HG03469 (cell line): ENCODE results near the gene SLC1A5.
"Not testable (repeated sequence)": the region's sequence is repeated elsewhere in the genome, so short reads cannot be mapped to it uniquely, and the experiment has no call there.

Source experiments
- ATAC-seq: cut with Tn5 transposase; IDR thresholded peaks from one replicate; pipeline ENCODE4 v1.9.1; 2021; ENCODE audit warnings: mild to moderate bottlenecking, moderate library complexity, moderate number of reproducible peaks; ENCODE audit not compliant: unreplicated experiment

SLC1A5 gene

DNA sequence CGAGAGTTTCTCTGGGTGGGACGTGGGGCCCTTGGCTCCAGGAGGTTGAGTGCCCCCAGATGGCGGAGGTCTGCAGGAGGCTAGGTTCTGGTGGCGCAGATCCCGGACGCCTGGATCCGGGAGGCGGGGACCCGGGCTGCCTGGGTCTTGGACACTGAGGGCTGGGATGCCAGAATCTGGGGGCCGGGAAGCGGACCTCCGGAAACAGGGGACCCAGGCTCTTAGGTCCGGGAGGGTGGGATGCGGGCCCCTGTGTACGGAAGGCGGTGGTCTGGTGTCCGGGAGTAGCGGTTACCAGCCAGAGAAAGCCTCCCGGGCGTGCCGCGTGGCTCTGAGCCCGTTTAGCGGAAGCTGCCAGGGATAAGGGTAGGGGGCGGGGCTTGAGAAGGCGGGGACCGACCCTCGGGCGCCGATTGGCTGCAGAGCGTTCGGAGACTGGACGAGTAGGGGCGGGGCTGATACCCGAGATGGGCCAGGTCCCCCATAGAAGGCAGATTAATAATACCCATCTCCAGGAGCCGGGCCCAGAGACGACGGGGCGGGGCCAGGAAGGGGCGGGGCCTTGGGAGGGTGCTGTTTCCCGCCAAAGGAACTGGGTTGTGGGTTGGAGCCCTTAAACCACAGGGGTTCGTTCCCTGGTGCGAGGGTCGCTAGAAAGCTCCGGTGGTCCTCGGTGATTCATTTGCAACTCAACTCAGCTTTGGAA is at the start of gene SLC1A5:
Gene SLC1A5, minus strand, starts transcription at position 333 of the 706 bp plus-strand sequence. CDS start 629 bp downstream, outside the sequence.
- no peak for ATAC-seq

DNA sequence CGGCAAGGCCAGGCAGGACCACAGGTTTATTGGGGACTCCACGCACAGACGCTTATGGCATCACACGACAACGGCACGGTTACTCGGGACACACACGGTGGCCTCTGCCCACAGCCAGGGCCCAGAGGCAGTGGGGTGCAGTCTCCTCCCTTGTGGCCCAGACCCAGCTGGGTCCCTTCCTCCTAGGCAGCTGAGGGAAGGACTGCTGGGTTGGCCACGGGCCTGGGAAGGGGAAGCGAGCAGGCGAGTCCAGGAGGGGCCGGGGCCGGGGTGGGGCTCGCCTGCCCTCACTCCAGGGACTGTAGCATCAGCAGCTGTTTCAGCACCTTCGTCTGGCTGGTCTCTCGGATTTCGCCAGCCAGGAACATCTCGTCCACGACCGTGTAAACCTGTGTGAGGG is 49.8 kb upstream of the SLC1A5 start:
- ATAC-seq = no peak

DNA sequence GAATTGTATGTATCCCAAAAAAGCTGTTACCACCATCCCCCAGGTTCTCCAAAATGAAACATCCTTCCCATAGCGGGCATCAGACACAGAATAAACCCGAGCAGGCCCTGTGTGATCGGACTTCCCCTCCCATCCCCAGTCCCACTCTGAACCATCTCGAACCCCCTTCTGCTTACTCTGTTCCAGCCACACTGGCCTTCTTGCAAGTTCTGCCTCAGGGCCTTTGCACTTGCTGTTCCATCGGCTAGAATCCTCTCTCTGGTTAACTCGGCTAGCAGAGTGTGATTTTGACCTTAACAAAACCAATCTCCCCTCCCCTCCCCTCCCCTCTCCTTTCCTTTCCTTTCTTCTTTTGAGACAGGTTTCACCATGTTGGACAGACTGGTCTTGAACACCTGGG is 46.6 kb upstream of the SLC1A5 start:
- no peak for ATAC-seq

DNA sequence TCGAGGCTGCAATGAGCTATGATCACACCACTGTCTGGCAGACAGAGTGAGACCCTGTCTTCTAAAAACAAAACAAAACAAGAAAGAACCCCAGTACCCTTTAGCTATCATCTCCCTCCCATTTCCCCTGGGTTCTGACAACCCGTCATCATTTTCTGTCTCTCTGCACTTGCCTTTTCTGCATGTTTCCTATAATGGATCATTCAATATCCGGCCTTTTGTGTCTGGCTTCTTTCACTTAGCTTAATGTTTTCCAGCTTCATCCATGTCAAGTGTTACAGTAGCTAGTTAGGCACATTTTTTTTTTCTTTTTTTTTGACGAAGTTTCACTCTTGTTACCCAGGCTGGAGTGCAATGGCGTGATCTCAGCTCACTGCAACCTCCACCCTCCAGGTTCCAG is 45.7 kb upstream of the SLC1A5 start:
- no peak for ATAC-seq

DNA sequence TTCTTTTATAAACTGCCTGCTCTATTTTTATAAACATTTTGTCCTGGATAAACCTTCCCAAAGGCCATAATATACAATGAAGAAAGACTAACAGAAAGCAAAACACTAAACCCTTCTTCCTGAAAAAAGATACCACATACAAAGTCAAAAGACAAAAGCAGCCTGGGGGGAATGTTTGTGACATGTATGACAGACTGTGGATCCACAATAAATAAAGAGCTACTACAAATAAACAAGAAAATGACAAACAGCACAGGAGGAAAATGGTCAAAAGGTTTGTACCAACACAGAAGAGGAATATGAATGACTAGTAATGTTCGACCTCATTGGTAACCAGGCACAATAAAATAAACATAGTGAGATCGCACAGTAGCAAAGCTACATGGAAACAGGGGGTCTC is 42.5 kb upstream of the SLC1A5 start:
- no peak for ATAC-seq

DNA sequence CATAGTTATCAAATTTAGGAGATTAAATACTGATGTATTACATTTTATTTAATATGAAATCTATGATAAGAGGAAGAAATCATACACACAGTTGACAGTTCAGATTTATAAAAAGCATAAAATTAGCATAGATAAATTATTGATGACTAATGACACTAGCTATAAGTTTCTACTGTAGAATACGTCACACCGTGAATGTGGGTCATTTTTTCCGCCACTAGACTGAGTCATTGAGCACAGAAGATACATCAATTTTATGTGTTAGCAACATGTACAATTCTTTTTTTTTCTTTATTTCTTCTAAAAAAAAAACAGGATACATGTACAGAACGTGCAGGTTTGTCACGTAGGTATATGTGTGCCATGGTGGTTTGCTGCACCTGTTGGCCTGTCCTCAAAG is 40.1 kb upstream of the SLC1A5 start:
- ATAC-seq = no peak

DNA sequence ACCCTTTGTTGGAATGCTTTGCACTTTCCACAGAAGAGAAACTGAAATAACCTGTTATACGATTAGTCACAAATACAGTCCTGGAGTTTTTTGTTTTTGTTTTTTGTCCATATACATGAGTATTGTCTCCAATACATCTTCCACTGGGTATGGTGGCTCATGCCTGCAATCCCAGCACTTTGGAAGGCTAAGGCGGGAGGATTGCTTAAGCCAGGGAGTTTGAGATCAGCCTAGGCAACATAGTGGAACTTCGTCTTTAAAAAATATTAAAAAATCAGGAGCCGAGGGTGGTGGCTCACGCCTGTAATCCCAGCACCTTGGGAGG is 37.3 kb upstream of the SLC1A5 start:
- no peak for ATAC-seq

DNA sequence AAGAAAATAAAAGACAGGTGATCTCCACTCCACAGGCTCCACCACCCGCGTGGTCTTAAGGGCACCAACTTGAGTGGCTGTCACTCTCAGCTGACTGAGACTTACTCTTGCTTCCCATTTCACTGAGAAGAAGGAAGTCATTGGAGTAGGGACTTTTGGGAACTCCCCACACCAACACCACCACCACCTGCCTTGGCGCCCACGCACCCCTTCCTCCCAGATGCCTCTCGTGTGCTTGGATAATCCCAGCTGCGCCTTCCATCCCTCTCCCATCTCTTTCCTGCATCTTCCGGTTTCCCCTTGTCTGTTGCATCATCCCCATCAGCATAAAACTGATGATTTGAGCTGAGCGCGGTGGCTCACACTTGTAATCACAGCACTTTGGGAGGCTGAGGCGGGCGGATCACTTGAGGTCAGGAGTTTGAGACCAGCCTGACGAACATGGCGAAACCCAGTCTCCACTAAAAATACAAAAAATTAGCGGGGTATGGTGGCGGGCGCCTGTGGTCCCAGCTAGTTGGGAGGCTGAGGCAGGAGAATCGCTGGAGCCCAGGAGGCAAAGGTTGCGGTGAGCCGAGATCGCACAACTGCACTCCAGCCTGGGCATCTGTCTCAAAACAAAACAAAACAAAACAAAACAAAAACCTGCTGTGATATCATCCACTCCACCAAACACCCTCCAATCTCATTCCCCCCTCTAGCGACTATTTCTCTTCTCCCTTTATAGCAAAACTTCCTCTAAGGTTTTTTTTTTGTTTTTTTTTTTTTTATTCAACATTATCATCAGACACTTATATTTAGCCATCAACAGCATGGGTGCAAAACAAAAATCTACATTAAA is 36.7 kb upstream of the SLC1A5 start:
- no peak for ATAC-seq

DNA sequence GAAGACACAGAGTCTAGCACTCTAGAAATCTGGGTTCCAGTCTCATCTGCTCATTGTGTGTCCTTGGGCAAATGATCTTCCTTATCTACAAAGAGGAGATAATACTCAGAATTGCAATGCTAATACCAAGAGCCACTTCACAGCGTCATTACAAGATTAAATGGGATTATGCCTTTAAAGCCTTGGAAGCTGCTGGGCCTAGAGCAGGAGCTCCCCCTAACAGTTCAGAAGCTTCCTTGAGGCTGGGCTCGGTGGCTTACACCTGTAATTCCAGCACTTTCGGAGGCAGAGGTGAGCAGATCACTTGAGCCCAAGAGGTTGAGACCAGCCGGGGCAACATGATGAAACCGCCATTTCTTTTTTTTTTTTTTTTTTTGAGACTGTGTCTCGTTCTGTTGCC is 34.7 kb upstream of the SLC1A5 start:
- ATAC-seq = no peak

DNA sequence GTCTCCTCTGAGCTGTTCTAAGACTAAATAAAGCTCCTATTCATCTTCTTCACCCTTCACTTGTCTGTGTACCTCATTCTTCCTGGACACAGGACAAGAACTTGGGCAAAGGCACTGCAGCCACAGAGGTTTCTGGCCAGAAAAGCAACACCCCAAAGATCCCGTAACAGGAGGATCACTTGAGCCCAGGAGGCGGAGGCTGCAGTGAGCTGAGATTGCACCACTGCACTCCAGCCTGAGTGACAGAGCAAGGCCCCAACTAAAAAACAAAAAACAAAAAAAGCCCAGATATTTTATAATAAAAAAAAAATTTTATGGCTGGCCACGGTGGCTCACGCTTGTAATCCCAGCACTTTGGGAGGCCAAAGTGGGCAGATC is 34.0 kb upstream of the SLC1A5 start:
- not testable (repeated sequence) for ATAC-seq

DNA sequence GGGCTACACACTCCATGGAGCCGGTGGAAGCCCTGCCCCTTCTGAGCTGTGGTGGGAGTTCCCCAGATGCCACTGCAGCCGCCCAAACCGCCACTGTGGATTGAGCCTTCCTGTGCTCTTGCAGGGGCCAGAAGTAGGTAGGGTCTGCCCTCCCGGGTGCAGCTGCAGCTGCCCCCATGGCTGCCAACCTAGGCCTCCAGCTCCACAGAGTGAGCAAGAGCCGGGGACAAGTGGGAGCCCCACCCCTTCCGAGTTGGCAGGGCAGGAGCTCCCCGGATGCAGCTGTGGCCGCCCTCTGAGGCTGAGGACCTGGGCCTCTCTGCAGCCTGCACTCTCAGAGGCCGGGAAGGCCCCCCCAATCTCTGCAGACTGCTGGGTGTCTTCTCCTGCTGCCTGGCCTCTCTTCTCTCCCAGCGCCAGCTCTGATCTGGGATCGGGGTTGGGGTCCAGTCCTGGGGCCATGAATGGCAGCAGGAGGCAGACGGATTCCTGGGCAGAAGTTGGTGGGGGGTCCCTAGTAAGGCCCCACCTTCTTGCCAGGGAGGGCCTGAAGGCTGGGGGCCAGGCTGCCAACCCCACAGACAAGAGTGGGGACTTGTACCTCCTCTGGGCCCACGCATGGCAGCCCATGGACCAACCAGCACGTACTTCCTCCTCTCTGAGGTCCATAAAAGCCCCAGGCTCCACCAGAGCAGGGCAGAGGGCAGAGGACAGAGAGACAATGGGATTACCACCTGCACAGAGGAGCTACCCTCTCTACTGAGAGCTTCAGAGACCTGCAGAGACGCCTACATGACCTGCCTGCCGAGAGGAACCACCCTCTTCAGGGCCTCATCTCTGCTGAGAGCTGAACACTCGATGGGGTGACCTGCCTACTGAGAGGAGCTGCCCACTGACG is 33.4 kb upstream of the SLC1A5 start:
- ATAC-seq = no peak

DNA sequence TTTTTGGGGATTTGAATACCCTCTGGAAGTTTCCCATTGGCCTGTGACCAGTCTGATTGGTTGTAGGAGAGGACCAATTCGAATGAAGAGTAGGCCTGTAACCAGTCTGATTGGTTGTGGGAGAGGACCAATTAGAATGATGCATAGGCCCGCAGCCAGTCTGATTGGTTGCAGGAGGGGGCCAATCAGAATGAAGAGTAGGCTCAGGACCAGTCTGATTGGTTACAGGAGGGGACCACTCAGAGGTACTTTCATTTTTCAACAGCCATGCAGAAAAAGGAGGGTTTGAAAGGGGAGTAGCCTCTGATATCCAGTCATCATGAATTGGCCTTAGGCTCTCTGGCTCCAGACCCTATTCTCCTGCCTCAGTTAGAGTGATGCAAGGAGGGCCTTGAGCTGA is 30.4 kb upstream of the SLC1A5 start:
- no peak for ATAC-seq

DNA sequence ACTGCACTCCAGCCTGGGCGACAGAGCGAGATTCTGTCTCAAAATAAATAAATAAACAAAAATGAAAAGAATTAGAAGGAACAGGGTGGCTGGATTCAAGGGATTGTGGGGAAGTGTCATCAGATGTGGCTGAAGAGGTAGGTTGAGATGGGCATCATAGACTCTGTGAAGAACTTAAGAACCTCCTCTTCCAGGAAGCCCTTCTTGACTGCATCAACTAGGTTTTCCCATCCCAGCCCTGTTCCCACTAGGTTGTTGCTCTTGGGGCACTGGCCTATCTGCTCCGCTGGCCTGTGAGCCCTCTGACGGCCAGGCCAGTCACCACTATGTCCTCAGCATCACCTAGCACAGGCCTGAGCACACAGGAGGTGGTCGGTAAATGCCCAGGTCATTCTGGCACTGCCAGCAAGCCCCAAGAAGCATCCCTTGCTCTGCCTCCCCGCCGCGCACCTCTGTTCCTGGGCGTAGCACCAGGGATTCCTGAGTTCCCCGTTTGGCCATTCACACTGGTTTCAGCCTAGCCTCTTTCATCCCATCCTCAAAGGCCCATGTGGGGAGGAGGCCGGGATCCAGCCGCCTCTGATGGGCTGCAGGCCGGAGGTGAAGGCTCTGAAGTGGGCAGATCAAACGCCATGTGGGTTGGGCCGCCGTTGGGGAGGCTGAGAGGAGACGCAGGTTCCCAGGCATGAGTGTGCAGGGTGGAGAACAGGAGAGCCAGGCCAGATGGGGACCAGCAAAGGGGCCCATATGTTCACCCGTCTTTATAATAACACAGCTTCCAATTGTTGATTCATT is 27.6 kb upstream of the SLC1A5 start:
- ATAC-seq = no peak

DNA sequence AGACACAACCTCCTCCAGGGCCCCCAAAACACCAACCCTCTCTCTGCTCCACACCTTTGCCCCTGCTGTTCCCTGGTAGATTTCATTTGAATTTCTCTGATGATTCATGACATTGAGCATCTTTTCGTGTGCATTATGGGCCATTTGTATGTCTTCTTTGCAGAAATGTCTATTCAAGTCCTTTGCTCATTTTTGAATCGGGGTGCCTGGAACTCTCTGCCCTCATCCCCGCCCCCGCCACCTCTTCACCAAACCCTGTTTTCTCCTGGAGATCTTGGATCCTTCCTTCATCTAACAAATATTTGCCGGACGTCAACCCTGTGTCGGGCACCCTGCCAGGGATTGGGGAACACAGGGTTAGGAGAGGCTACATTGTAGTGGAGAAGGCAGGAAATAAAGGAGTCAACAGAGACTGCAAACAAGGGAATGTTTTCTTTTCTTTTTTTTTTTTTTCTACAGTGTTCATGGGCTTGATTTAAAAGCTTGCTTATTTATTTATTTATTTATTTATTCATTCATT is 25.5 kb upstream of the SLC1A5 start:
- no peak for ATAC-seq

DNA sequence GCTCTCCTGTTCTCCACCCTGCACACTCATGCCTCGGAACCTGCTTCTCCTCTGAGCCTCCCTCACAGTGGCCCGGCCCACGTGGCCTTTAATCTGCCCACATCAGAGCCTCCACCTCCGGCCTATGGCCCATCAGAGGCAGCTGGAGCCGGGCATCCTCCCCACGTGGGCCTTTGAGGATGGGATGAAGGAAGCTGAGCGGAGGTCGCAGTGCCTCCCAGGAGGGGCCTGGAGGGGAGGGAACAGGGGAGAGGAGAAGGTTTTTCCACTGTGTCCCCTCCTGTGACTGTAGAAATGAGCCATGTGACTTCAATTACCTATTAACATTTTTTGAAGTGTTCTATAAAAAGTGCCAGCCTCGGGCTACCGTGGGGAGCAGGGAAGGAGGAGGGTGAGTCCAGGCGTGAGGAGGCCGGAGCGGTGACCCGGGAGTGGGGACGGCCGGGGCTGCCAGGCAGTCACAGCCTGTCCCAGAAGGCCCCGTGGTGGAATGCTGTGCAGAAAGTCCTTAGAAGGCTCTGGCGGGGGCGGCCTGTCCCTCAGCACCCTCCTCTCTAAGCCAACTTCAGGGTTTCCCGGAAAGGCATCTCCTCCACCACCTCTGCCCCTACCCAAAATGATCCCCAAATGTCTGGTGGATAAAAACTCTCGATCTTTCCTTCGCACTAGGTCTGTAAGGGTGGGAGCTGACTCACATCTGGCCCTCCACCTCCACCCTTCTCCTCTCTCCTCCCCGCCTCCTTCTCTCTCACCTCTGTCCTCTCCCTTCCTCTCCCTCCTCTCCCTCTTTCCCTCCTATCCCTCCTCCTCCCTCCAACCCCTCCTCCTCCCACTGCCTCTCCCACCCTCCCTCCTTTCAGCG is 24.8 kb upstream of the SLC1A5 start:
- ATAC-seq = no peak

DNA sequence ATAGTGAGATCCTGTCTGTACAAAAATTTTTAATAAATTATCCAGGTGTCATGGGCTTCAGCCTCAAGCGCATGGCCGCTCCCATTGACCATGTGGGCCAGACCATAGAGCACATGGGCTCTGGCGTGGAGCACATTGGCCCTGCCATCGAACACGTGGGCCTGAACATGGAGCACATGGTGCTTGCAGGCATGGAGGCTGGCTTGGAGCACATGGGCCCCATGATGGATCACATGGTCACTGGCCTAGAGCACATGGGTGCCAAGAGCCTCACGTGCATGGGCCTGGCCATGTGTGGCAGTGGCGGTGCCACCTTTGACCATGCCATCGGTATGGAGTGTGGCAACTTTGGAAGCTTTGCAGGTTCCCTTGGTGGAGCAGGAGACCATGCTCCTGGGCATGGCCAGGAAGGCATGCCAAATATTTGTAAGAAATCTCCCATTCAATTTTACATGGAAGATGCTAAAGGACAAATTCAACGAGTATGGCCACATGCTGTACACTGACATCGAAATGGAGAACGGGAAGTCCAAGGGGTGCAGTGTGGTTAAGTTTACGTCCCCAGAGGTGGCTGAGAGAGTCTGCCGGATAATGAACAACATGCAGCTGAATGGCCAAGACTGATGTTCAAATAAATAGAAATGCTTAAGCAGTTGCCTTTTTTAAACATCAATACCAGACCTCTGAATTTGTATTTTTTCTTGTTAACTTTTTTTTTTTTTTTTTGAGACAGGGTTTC is 21.3 kb upstream of the SLC1A5 start:
- ATAC-seq = no peak

DNA sequence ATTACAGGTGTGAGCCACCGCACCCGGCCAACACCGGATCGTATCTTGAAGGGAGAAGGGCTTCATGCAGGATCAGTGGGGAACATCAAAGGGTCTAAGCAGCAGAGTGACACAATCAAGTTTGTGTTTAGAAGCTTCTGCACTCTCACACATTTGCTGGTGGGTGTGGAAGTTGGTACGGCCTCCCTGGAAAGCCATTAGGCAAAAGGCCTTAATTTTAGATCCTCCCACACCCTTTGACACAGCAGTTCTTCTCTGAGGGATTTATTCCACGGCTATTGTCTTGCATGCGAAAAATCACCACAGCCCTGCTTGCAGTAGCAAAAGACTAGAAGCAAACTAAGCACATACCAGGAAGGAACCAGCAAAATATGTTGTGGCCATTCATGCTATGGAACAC is 18.3 kb upstream of the SLC1A5 start:
- no peak for ATAC-seq

DNA sequence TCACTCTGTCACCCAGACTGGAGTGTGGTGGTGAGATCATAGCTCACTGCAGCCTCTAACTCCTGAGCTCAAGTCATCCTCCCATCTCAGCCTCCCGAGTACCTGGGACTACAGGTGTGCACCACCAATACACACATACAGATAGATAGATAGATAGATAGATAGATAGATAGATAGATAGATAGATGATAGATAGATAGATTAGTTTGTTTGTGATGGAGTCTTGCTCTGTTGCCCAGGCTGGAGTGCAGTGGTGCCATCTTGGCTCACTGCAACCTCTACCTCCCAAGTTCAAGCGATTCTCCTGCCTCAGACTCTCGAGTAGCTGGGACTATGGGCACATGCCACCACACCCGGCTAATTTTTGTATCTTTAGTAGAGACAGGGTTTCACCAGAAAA is 16.0 kb upstream of the SLC1A5 start:
- ATAC-seq = not testable (repeated sequence)

DNA sequence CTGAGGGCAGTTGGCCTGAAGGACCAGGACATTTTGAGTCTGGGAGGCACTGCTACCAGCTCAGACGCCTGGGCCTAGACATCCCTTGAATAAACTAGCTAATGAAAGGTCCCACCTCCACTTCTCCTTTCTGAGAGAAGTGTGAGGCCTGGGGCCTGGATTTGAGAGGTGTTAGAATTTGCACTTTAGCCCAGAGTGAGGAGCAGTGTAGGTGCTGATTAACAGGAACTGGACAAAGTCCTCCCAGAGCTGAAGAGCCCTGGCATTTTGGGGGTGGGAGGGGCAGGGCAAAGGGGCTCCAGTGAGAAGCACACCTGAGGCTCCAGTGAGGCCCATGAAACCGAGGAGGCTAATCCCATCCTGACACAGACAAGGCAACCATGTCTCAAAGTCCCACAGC is 15.2 kb upstream of the SLC1A5 start:
- ATAC-seq = no peak
